ENCODE data around the gene CTNND1.
A peak's percentile ranks its signal among the peaks of the same experiment; 100 is the strongest.
"Not testable (repeated sequence)": the region's sequence is repeated elsewhere in the genome, so short reads cannot be mapped to it uniquely, and the experiment has no call there.

The CTNND1 gene, protein sequence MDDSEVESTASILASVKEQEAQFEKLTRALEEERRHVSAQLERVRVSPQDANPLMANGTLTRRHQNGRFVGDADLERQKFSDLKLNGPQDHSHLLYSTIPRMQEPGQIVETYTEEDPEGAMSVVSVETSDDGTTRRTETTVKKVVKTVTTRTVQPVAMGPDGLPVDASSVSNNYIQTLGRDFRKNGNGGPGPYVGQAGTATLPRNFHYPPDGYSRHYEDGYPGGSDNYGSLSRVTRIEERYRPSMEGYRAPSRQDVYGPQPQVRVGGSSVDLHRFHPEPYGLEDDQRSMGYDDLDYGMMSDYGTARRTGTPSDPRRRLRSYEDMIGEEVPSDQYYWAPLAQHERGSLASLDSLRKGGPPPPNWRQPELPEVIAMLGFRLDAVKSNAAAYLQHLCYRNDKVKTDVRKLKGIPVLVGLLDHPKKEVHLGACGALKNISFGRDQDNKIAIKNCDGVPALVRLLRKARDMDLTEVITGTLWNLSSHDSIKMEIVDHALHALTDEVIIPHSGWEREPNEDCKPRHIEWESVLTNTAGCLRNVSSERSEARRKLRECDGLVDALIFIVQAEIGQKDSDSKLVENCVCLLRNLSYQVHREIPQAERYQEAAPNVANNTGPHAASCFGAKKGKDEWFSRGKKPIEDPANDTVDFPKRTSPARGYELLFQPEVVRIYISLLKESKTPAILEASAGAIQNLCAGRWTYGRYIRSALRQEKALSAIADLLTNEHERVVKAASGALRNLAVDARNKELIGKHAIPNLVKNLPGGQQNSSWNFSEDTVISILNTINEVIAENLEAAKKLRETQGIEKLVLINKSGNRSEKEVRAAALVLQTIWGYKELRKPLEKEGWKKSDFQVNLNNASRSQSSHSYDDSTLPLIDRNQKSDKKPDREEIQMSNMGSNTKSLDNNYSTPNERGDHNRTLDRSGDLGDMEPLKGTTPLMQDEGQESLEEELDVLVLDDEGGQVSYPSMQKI

DNA sequence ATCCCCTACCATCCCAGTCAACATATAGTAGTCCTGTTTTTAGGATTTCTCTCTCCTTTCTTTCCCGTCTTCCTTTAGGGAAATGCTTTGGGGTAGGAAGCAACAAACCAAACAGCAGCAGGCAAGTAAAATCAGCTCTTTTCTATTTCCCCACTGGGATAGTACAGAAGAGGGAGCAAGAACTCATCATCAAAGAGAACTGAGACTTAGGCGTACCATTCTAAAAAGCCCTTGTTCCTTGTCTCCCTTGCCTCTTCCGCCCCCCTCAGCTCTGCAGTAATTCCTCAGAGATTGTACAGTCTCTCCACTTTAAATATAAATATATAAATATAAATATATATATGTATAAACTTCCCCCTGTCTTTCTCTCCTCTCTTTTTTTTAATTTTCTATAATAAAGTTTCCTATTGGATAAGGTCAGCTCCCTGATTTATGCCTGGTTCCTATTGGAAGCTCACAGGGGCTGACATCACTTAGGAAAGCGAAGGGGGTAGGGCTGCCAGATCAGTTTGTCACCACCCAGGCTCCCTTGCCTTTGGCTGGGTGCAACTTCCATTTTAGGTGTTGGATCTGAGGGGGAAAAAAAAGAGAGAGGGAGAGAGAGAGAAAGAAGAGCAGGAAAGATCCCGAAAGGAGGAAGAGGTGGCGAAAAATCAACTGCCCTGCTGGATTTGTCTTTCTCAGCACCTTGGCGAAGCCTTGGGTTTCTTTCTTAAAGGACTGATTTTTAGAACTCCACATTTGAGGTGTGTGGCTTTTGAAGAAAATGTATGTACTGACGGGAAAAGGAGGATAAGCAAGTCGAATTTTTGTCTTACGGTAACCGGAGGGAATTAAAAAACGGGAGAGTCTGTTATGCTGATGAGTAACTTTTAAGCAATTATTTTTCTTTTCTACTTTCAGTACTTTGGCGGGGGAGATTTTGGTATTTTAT, at the start of gene CTNND1:
Gene CTNND1, plus strand, starts transcription at position 502 of the 934 bp plus-strand sequence. CDS start 29,677 bp downstream, outside the sequence.
- DNase-seq = peak; percentile 53

DNA sequence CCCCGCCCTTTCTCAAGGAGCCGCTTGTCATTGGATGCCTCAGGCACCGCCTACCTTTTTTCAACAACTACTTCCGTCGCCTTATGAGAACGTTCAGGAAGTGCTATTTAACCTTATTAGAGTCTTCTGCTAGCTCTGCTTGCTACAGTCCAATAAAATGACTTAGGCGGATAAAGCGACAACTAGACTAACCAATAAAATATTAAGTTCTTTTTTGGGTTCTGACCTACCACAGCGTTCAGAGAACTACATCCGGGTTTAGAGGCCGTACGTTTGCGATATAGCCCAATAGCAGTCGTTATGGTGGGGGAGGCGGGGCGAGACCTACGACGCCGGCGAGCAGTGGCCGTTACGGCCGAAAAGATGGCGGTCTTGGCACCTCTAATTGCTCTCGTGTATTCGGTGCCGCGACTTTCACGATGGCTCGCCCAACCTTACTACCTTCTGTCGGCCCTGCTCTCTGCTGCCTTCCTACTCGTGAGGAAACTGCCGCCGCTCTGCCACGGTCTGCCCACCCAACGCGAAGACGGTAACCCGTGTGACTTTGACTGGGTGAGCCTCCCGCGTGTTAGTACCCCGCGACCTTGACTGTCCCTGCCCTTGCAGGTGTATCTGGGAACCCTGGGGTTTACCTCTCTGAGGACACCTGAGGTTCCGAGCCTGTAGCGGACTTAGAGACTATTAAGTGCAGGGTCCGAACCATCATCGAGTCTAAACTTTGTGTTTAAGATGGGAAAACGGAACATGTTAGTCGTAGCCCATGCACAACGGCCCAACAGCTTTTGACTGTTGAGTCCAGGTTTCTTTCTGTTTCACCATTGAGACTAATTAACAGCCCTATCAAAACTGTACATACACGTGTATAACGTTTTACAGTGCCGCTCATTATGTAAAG, 49.1 kb upstream of the CTNND1 start, which contains the start of gene TMX2:
Gene TMX2, plus strand, starts transcription at position 338 of the 895 bp plus-strand sequence. Its CDS starts 26 bp downstream, at position 364.
- DNase-seq = peak; percentile 90

DNA sequence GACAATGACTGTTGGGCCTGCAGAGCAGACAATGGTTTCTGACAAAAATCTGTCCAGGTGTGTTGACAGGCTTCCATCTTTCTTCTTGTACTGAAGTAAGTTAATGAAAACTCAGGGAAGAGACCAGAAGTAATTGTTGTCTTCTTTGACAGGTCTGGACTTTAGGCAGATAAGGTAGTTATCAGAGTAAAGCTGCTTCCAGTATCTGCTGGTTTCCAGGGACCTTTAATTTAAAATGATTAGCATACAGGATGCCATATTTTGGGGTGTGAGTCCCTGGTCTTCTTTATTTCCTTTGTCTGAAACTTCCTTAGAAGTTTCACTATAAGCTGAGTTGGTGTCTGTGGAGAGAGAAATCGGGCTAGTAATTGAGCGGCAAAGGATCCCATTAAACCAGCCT, 47.8 kb upstream of the CTNND1 start:
- DNase-seq = no peak

DNA sequence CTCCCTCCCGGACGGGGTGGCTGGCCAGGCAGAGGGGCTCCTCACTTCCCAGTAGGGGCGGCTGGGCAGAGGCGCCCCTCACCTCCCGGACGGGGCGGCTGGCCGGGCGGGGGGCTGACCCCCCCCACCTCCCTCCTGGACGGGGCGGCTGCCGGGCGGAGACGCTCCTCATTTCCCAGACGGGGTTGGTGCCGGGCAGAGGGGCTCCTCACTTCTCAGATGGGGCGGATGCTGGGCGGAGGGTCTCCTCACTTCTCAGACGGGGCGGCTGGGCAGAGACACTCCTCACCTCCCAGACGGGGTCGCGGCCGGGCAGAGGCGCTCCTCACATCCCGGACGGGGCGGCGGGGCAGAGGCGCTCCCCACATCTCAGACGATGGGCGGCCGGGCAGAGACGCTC, 44.9 kb upstream of the CTNND1 start:
- not testable (repeated sequence) for DNase-seq

DNA sequence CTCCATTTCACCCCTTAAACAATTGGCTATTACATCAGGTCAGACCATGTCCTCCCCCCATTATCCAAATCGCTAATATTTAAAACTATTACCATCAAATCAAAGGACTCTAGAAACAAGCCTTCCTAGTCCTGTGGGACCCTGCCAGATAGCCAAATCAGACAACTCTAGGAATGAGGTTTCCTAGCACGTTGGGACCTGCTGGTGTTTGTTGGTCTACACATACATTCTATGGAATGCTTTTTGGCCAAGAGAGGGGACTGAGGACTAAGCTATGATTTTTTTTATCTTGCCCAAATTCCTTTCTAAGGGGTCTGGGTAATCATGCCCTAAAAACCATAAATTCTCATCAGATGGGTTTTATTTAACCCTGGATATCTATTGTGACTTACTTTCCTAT, 34.4 kb upstream of the CTNND1 start:
- no peak for DNase-seq

DNA sequence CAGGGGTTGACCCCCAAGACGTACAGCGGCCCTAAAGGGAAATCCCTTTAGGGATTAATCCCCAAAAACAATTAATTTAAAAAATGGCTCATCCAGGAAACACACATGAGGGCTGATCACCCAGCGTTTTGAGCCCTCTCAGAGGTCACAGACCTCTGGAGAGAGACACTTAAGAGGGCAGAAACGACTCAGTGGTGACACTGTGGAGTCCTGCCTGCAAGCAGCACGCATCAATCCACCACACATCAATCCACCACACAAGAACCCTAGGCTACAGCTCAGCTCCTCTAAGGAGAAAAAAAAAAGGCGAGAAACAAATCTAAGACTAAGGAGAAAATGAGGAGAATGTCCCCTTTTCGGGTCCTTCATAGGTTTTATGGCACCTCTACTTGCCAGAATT, 32.8 kb upstream of the CTNND1 start:
- no peak for DNase-seq

DNA sequence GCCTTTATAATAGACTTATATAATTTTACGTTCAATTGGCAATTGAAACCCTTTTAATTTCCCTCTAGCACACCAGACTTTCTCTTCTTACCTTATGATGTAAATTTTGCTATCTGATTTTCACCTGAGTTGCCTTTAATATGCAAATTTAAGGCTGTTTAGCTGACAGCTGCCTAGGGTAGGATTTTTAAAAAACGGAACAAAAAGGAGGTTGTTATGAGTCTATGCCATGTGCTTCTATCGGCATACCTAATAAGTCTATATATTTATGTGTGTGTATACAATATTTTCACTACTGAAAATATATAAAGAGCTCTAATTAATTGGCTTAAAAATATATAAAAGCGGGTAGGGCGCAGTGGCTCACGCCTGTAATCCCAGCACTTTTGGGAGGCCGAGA, 32.1 kb upstream of the CTNND1 start:
- DNase-seq = no peak

DNA sequence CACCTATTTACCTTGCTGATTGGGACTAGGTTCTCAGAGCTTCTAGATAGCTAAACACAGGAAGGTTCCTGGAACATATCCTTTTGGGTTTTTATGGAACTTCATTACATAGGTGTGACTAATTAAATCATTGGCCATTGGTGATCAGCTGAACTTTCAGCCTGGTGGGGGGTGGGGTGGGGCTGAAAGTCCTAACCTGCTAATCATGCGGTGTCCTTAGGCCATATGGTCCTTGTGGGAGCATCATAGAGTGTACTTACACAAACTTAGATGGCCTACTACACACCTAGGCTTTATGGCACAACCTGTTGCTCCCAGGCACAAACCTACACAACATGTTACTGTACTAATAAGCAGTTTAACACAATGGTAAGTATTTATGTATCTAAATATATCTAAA, 28.9 kb upstream of the CTNND1 start:
- no peak for DNase-seq

DNA sequence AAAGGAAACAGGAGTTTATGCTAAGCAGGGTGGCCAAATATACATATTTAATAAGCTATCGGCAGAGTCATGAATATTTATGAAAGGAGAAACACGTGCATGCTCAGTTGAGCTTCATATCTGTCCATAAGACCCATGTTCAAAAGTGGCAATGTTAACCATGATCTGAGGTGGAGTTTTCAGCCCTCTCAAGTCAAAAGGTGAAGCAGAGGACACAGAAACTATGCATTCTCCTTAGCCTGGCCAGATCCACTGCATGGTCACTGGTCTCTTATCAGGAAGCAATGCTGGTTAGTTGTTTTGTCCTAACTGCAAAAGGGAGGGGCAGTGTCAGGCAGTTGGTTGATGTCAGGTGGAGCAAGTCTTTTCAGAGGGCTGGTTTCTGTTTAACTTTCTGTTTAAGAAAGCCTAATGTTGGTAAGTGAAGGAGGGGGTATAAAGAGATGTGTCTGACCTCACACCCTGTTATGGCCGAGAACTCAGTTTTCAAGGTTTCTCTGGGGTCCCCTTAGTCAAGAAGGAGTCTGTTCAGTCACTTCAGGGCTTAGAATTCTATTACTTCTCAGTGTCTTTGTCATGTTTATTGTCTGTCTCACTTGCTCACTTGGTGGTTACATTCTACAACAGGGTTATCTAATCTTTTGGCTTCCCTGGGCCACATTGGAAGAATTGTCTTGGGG, 25.8 kb upstream of the CTNND1 start:
- no peak for DNase-seq

DNA sequence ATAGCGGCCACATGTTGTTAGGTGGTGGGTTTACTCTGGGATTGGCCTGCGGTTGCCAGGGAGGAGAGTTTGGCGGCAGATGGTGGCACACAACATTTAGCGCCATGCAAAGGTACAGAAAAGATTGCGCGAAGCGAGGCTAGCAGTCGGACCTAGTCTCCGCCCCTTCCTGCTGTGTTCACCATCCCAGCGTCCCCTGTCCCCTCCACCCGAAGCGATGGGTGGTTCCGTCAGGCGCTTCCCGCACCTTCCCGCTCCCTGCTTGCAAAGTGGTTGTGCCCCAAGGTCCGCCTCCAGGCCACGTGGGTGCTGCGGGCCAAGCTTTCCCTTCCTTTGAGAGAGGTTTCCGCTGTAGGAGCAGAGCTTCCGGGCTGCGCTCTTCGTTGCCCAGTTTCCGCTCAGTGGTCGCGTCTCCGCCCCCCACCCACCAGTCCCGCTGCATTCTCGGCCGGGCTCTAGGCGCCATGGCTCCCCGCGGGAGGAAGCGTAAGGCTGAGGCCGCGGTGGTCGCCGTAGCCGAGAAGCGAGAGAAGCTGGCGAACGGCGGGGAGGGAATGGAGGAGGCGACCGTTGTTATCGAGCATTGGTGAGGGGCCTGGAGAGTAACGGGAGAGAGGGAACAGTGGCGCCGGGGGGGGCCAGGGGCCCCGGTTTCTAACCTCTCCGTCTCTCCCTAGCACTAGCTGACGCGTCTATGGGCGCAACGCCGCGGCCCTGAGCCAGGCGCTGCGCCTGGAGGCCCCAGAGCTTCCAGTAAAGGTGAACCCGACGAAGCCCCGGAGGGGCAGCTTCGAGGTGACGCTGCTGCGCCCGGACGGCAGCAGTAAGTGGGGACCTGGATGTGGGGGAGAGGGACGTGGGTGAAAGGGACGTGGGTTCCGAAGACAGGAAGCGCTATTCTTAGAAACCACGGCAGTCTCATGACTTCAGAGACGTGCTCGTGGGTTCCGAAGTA, 20.2 kb upstream of the CTNND1 start, which contains the start of gene SELENOH:
Gene SELENOH, plus strand, starts transcription at position 360 of the 955 bp plus-strand sequence. Its CDS starts 105 bp downstream, at position 465.
- DNase-seq = peak; percentile 92

DNA sequence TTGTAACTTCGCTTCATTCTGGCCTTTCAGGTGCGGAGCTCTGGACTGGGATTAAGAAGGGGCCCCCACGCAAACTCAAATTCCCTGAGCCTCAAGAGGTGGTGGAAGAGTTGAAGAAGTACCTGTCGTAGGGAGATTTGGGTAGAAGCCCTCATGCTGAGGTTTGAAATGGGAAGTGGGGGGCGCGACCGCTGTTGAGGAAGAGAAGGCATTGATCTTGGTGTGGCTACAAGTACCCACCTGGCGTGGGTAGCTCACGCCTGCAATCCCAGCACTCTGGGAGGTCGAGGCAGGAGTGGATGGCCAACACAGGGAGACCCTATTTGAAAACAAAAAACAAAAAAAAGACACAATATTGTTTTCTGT, 19.5 kb upstream of the CTNND1 start:
- DNase-seq = no peak

DNA sequence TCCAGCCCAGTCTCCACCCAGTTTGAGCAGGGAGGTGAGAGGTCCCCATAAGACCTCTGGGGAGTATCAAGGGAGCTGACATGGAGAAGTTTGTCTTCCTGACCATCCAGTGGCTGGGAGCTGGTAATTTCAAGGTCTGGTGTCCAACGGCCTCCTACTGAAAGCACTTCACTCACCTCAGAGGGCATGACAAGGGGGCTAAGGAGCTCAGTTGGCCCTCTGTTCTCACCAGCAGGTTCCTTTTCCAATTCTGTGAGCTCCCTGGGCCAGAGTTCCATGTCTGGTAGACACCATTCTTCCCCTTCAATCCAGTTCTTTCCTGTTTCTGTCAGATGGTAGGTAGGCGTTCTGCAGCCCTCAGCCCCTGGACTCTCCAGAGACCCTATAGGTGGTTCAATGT, 17.2 kb upstream of the CTNND1 start:
- no peak for DNase-seq

DNA sequence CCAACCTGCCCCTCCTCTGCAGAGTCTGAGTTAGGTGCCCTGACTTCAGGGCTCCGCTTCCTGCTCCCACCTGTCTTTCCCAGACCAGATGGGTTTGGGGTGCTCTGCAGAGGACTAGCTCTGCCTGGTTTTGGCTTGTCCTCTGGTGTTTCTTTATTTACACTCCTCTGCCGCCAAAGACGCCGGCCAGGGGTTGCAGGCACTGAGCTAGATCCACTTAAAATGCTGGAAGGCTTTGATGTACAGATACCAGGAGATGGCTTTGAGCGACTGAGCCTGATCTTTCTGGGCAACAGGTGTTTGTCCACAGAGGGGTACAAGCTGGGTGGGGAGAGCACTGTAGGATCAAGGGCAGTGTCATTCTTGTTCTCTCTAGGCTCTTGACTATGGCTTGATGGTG, 16.4 kb upstream of the CTNND1 start:
- no peak for DNase-seq

DNA sequence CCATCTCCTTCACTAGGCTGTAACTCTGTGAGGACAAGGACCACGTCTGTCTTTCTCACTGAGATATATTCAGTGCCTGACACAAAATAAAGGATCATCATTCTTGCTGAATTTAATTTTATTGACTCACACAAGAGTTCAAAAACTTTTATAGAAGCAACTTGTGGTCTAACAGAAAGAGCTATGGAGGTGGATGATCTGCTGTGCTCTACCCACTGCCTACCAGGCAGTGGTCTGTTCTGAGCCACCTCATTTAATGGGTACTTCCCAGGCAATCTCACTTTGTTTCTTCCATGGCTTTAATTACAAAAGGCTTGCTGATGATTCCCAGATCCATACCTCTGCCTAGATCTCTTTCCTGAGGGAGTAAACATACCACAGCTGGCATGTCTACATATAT, 14.7 kb upstream of the CTNND1 start:
- no peak for DNase-seq

DNA sequence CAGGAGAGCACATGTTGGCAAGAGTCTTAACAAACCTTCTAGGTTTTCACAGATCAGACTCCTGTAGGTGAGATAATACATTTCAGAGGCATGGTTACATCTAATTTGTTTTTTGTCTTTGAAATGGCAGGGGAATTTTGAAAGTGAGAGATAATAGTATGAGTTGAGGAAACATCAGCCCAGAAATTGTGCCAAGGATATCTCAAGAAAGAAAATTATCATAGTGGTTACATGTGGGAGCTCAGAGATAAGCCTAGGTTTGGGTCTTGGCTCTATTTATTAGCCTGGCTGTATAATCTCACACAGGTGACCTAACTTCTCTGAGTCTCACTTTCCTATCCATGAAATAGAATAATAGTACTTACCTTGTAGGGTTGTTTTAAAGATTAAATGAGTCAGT, 10.4 kb upstream of the CTNND1 start:
- DNase-seq = no peak

DNA sequence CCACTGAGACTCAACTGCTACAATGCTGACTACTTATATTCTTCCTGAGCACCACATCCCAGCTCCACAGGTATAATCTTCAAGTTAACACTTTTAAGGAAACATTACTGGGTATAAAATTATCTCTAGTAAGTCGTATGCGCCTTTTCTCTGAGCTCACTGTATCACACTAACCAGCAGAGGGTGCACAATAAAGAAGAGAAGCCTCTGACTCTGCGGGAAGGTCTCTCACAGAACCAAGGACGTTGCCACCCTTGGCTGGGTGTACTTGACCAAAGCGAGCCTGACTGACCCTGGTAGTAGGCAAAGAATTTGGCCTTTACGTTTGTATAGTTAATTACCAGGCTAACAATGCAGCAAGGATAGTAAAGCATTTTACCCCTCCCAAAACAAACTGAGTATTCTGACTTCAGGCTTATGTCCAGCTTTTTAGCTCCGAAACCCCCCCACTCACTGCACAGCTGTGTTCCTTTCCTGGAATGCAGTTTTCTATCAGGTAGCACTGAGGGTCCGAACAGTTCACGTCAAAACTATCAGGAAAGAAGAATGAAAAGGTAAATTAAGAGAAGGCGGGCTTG, 9.8 kb upstream of the CTNND1 start, which contains the start of gene BTBD18:
Gene BTBD18, minus strand, starts transcription at position 144 of the 578 bp plus-strand sequence. CDS start 631 bp downstream, outside the sequence.
- no peak for DNase-seq

DNA sequence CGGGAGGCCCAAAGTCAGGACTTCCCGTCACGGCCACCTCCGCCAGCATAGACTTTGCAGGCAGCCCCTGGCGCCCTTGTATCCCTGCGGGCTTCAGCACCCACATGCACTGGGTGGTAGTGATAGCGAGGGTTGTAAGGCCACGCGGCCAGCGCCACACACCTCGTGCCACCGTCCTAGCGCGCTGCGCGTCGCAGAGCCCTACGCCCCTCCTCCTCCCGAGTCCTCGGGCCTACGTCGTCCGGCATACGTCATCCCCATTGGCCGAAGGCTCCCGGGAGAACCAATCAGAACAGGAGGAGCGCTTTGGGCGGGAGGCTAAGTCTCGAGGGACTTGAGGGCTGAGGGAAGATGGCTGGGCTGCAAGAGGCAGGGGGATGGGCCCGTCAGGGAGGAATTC, 8.6 kb upstream of the CTNND1 start:
- no peak for DNase-seq

DNA sequence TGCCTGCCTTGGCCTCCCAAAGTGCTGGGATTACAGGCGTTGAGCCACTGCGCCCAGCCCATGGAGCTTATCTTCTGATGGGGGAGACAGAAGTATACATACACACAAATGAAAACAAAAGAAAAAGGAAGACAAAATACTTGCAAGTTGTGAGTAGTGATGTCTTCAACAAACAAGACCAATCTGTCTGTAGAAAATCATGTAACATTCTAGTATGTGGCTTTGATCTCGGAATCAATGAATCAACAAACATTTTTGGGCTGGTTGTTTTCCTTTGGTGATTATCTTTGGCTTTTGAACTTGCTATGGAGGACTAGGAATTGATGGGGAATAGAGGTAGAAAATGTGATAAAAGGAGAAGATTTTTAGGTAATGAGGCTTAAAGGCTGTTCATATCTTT, 3.4 kb upstream of the CTNND1 start:
- no peak for DNase-seq

All from T1000 (cell line).